Thyroid gland (tissue), 4 donors: ENCODE results near the gene TRIM7.

Experiments used
- CTCF ChIP-seq, 6 experiments: fragments of 200-600 bp in 3 of 6; fragments of 450-650 bp in 3 of 6; sonication (generic) in 3 of 6; IDR thresholded peaks; one replicate each; pipeline ENCODE4 v1.5.1; 2016 to 2019; ENCODE audit warnings: antibody characterized with exemption in 6 of 6, mild to moderate bottlenecking in 2 of 6, inconsistent platforms in 1 of 6, moderate library complexity in 1 of 6
- POLR2A ChIP-seq, 2 donors: fragments of 450-650 bp; IDR thresholded peaks; one replicate each; pipeline ENCODE4 v1.6.1; 2017; ENCODE audit warnings: antibody characterized with exemption in 2 of 2, mild to moderate bottlenecking in 2 of 2, moderate library complexity in 1 of 2

GRCh38 chr5:181233088-181233800 lies 28.2 kb upstream of the TRIM7 start:
- TF ChIP-seq CTCF (IDR thresholded peaks at IDR 0.05) (no peak), POLR2A (IDR thresholded peaks at IDR 0.05) (no peak)
